ENCODE data around the gene LIMS2.

LIMS2 gene

GRCh38 chr2:127638361-127639110 is 36.8 kb downstream of the LIMS2 start:
- no peak overlapping the region for H3K27ac ChIP-seq
- TF ChIP-seq ZFX (IDR thresholded peaks at IDR 0.05; ENCODE audit: borderline replicate concordance) = no peak
- no peak for TF ChIP-seq CTCF (IDR thresholded peaks at IDR 0.05)

- TF ChIP-seq CTCF (IDR thresholded peaks at IDR 0.05) (no peak), ZFX (IDR thresholded peaks at IDR 0.05; ENCODE audit: borderline replicate concordance) (no peak)
- no peak overlapping the region for H3K27ac ChIP-seq
Observed at GRCh38 chr2:127637725-127638252, 37.5 kb downstream of the LIMS2 start.

- no peak overlapping the region for H3K27ac ChIP-seq
- TF ChIP-seq CTCF (IDR thresholded peaks at IDR 0.05) = no peak
- no peak for TF ChIP-seq ZFX (IDR thresholded peaks at IDR 0.05; ENCODE audit: borderline replicate concordance)
Observed at GRCh38 chr2:127637236-127637630, 38.1 kb downstream of the LIMS2 start.

- TF ChIP-seq ZFX (IDR thresholded peaks at IDR 0.05; ENCODE audit: borderline replicate concordance) (no peak), CTCF (IDR thresholded peaks at IDR 0.05) (no peak)
- H3K27ac ChIP-seq = no peak overlapping the region
Observed at GRCh38 chr2:127636248-127637235, 38.8 kb downstream of the LIMS2 start.

GRCh38 chr2:127635380-127636237 is 39.7 kb downstream of the LIMS2 start:
- H3K27ac ChIP-seq = no peak overlapping the region
- TF ChIP-seq CTCF (IDR thresholded peaks at IDR 0.05) (no peak), ZFX (IDR thresholded peaks at IDR 0.05; ENCODE audit: borderline replicate concordance) (no peak)

GRCh38 chr2:127634626-127635379 is 40.5 kb downstream of the LIMS2 start:
- H3K27ac ChIP-seq = no peak overlapping the region
- TF ChIP-seq CTCF (IDR thresholded peaks at IDR 0.05) (no peak), ZFX (IDR thresholded peaks at IDR 0.05; ENCODE audit: borderline replicate concordance) (no peak)
